ENCODE measurements around the gene FIBCD1. TPM values are rescaled to one million over a fixed set of nuclear protein-coding genes. Genes with fewer than 3 reads are reported as not detected.

FIBCD1 gene
- polyA plus RNA-seq, 1 of the 3 experiments (the other 2 are of a cell fraction) = 1.3 TPM

- ChIA-PET POLR2A (no interaction called here), CTCF (interaction anchor here (0.7 to 2.1 kb wide), 3 partner anchors 10 to 117 kb away, joined by 3 to 15 read pairs (median 5); no protein-coding TSS in a partner anchor)
- WGBS (ENCODE audit: low lambda C conversion rate) = 80% methylated on average over 11 of the region's 11 CpGs
- no peaks in the 10 kb centered on the region for H3F3A ChIP-seq (replicated peaks; ENCODE audit: insufficient read depth)
- TF ChIP-seq USF1 (IDR thresholded peaks at IDR 0.05; ENCODE audit: borderline replicate concordance, low read depth) = no peak
- no peak for TF ChIP-seq FOXJ3 (CRISPR knock-in tag; IDR thresholded peaks at IDR 0.05)
- no peak for TF ChIP-seq EZH2phosphoT487 (IDR thresholded peaks at IDR 0.05; ENCODE audit: borderline replicate concordance, low read depth)
- no peak for TF ChIP-seq CHD2 (IDR thresholded peaks at IDR 0.05; ENCODE audit: low read length, partially characterized antibody)
- TF ChIP-seq PBX3 (IDR thresholded peaks at IDR 0.05) = no peak
- TF ChIP-seq ZBTB33 (IDR thresholded peaks at IDR 0.05; ENCODE audit: borderline replicate concordance, low read depth) = no peak
- TF ChIP-seq TCF12 (IDR thresholded peaks at IDR 0.05) = no peak
- H3K4me1 ChIP-seq (ENCODE audit: control insufficient read depth in 1 of 2, insufficient read depth in 2 of 2, low read depth in 1 of 2, low read length in 1 of 2) = no peaks in the 10 kb centered on the region
- H3K9me2 ChIP-seq = no peaks in the 10 kb centered on the region
- DNase-seq = no peak
- H3K9me3 ChIP-seq = no peaks in the 10 kb centered on the region
- no peaks in the 10 kb centered on the region for H3K36me3 ChIP-seq (replicated peaks in 1 of 2; ENCODE audit: control insufficient read depth in 1 of 2, insufficient read depth in 2 of 2, low read length in 1 of 2)
- no peaks in the 10 kb centered on the region for H3K79me2 ChIP-seq (ENCODE audit: insufficient read depth)
- H3K4me3 ChIP-seq (ENCODE audit: low read depth in 2 of 2, low read length in 1 of 2) = no peak overlapping the region
- H3K27me3 ChIP-seq (ENCODE audit: insufficient read depth) = 0 out of 2 replicates have a peak, but pooled peaks cover 7% of the 10 kb centered on the region
- H3K9ac ChIP-seq = no peak overlapping the region
- H3K4me2 ChIP-seq = no peak overlapping the region
- no peak overlapping the region for H3K27ac ChIP-seq (ENCODE audit: low read depth in 2 of 2, low read length in 1 of 2)
- H4K20me1 ChIP-seq (ENCODE audit: insufficient read depth) = no peaks in the 10 kb centered on the region
- H2AFZ ChIP-seq (ENCODE audit: low read depth) = no peak overlapping the region
Observed at GRCh38 chr9:130983970-130984369, 44.9 kb upstream of the FIBCD1 start.

GRCh38 chr9:130983359-130983670 is 44.3 kb upstream of the FIBCD1 start:
- H3K4me2 ChIP-seq = no peak overlapping the region
- H4K20me1 ChIP-seq (ENCODE audit: insufficient read depth) = no peaks in the 10 kb centered on the region
- H3K9ac ChIP-seq = no peak overlapping the region
- TF ChIP-seq FOSL2 (IDR thresholded peaks at IDR 0.05; ENCODE audit: borderline replicate concordance, low read depth) (no peak), FOXM1 (IDR thresholded peaks at IDR 0.05; ENCODE audit: low read depth) (no peak), MAX (IDR thresholded peaks at IDR 0.05; ENCODE audit: low read depth) (no peak), YY1 (IDR thresholded peaks at IDR 0.05; ENCODE audit: low read depth) (no peak), USF2 (IDR thresholded peaks at IDR 0.05; ENCODE audit: borderline replicate concordance, low read depth, low read length) (no peak), RFX5 (IDR thresholded peaks at IDR 0.05; ENCODE audit: low read length) (no peak), FOXJ3 (CRISPR knock-in tag; IDR thresholded peaks at IDR 0.05) (no peak), RXRA (IDR thresholded peaks at IDR 0.05; ENCODE audit: borderline replicate concordance, low read depth) (no peak), GATA2 (CRISPR knock-in tag; IDR thresholded peaks at IDR 0.05) (no peak), GABPA (IDR thresholded peaks at IDR 0.05; ENCODE audit: low read depth) (no peak), NRF1 (IDR thresholded peaks at IDR 0.05; ENCODE audit: low read depth, low read length) (no peak), PBX3 (IDR thresholded peaks at IDR 0.05) (no peak), JUND (IDR thresholded peaks at IDR 0.05) (no peak), MXI1 (IDR thresholded peaks at IDR 0.05; ENCODE audit: low read depth, low read length) (no peak)
- no peaks in the 10 kb centered on the region for H3K9me3 ChIP-seq
- WGBS (ENCODE audit: low lambda C conversion rate) = 86% methylated on average over 3 of the region's 6 CpGs
- no peaks in the 10 kb centered on the region for H3F3A ChIP-seq (replicated peaks; ENCODE audit: insufficient read depth)
- no peak for DNase-seq
- no peak overlapping the region for H3K4me3 ChIP-seq (ENCODE audit: low read depth in 2 of 2, low read length in 1 of 2)
- H3K4me1 ChIP-seq (ENCODE audit: control insufficient read depth in 1 of 2, insufficient read depth in 2 of 2, low read depth in 1 of 2, low read length in 1 of 2) = no peaks in the 10 kb centered on the region
- no peaks in the 10 kb centered on the region for H3K79me2 ChIP-seq (ENCODE audit: insufficient read depth)
- no peak overlapping the region for H3K27ac ChIP-seq (ENCODE audit: low read depth in 2 of 2, low read length in 1 of 2)
- H2AFZ ChIP-seq (ENCODE audit: low read depth) = no peak overlapping the region
- H3K36me3 ChIP-seq (replicated peaks in 1 of 2; ENCODE audit: control insufficient read depth in 1 of 2, insufficient read depth in 2 of 2, low read length in 1 of 2) = no peaks in the 10 kb centered on the region
- no peaks in the 10 kb centered on the region for H3K9me2 ChIP-seq
- ChIA-PET CTCF (interaction anchor here (2.6 to 4.5 kb wide), 2 partner anchors 13 to 117 kb away, joined by 6 to 32 read pairs; no protein-coding TSS in a partner anchor), POLR2A (no interaction called here)
- H3K27me3 ChIP-seq (ENCODE audit: insufficient read depth) = 0 out of 2 replicates have a peak, but pooled peaks cover 7% of the 10 kb centered on the region
